ENCODE results near the gene GRIK3.

Gene GRIK3

DNA sequence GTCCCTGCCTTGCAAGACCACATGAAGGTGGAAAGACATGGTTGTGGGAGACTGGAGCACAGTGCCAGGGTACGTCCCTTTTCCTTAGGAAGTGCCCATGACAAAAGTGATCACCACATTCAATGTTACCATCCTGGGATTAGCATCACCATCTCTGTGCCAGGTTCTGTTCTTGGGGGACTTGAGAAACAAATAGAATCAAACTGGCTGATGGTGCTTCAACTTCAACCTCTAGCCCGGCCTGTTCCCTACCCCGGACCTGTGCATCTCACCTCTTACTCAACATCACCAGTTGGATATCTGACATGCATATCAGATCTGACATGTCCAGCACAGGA, 153.3 kb downstream of the GRIK3 start:
- no peaks in the 10 kb centered on the region for H3K4me1 ChIP-seq (ENCODE audit: control insufficient read depth, low read depth, low read length)
- no peaks in the 10 kb centered on the region for H3K36me3 ChIP-seq (ENCODE audit: control insufficient read depth, low read depth, low read length)
- no peak overlapping the region for H3K27ac ChIP-seq (ENCODE audit: low read length)
- H3K27me3 ChIP-seq (ENCODE audit: control insufficient read depth, insufficient read depth, low read length) = no peaks in the 10 kb centered on the region
- H3K4me3 ChIP-seq (ENCODE audit: low read length) = no peak overlapping the region
- H3K9ac ChIP-seq (ENCODE audit: low read length) = no peak overlapping the region
- no peaks in the 10 kb centered on the region for H3K9me3 ChIP-seq (ENCODE audit: control insufficient read depth, low read depth, low read length)

- Histone ChIP-seq H3K9ac (ENCODE audit: low read length) (no peak overlapping the region), H3K27me3 (ENCODE audit: control insufficient read depth, insufficient read depth, low read length) (no peaks in the 10 kb centered on the region), H3K4me3 (ENCODE audit: low read length) (no peak overlapping the region), H3K36me3 (ENCODE audit: control insufficient read depth, low read depth, low read length) (no peaks in the 10 kb centered on the region), H3K9me3 (ENCODE audit: control insufficient read depth, low read depth, low read length) (no peaks in the 10 kb centered on the region), H3K27ac (ENCODE audit: low read length) (no peak overlapping the region), H3K4me1 (ENCODE audit: control insufficient read depth, low read depth, low read length) (no peaks in the 10 kb centered on the region)
Observed at GRCh38 chr1:36880155-36881067, 153.9 kb downstream of the GRIK3 start.

DNA sequence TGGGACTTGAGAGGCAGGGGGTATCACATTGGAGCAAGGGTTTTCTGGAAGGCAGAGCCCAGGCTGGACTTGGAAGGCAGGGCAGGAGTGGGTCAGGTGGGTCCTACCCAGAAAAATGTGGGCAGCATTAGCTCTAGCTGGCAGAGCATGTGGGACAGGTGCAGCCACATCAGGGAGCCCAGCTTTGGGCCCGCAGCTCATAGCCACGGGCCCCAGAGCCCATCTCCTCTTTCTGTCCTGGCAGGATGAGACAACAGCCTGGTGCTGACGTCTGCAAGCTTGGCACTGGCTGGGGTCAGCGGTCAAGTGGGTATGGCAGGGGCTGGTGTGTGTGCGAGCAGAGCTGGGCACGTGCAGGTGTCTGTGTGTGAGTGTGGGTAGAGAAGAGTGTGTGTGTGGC, 154.7 kb downstream of the GRIK3 start:
- Histone ChIP-seq H3K4me3 (ENCODE audit: low read length) (no peak overlapping the region), H3K4me1 (ENCODE audit: control insufficient read depth, low read depth, low read length) (no peaks in the 10 kb centered on the region), H3K27ac (ENCODE audit: low read length) (no peak overlapping the region), H3K9me3 (ENCODE audit: control insufficient read depth, low read depth, low read length) (no peaks in the 10 kb centered on the region), H3K27me3 (ENCODE audit: control insufficient read depth, insufficient read depth, low read length) (no peaks in the 10 kb centered on the region), H3K9ac (ENCODE audit: low read length) (no peak overlapping the region), H3K36me3 (ENCODE audit: control insufficient read depth, low read depth, low read length) (no peaks in the 10 kb centered on the region)

DNA sequence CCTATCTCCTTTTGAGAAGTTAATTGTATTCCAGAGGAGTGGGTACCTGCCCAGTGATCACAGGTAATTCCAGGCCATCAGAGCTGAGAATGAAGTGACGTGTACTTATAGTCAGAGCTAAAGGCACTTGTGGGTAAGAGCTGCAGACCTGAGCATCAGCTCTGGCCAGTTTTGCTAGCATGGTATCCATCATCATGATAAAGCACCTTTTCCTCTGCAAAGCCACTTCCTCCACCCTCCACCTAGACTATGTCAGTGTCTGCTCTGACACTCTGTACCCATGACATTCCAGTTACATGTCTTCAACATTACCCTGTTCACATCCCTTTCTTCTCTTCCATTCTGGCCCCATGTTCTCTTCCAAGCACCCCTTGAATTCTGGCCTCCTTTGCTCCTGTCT, 157.3 kb downstream of the GRIK3 start:
- Histone ChIP-seq H3K36me3 (ENCODE audit: control insufficient read depth, low read depth, low read length) (no peaks in the 10 kb centered on the region), H3K4me1 (ENCODE audit: control insufficient read depth, low read depth, low read length) (no peaks in the 10 kb centered on the region), H3K27me3 (ENCODE audit: control insufficient read depth, insufficient read depth, low read length) (no peaks in the 10 kb centered on the region), H3K9ac (ENCODE audit: low read length) (no peak overlapping the region), H3K9me3 (ENCODE audit: control insufficient read depth, low read depth, low read length) (no peaks in the 10 kb centered on the region), H3K27ac (ENCODE audit: low read length) (no peak overlapping the region), H3K4me3 (ENCODE audit: low read length) (no peak overlapping the region)

DNA sequence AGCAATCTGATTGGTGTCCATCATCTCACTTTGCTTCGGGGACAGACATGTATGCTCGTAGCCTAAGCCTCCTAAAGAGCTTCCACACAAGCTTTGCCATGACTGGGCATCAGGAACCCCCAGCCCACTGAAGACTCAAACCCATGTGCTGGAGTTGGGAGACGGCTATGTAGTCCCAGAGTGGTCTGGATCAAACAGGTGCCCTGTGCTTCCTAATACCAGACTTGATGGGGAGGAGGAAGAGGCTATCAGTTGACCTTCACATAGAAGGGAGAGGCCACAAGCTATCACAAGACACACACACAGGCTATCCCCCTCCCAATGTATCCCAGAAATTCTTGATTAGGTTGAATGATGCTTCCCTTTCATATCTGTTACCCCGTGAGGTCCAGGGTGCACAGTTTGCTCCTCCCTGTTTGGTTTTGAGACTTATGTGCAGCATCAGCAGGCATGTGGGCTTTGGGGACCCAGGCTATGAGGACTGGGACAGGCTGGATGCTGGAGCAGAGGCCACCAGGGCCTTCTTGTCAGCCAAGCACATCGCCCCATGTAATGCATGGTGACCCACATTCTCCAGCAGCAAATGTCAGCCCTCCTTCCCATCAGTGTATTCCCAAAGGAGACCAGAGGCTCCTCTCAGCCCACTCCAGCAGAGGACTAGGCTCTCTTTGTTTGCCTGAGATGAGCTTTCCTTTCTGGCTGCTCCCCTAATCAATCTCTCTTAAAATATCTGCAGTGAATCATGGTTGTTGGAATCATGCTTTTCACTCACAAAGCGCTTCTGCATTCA, 159.8 kb downstream of the GRIK3 start:
- Histone ChIP-seq H3K9ac (ENCODE audit: low read length) (no peak overlapping the region), H3K36me3 (ENCODE audit: control insufficient read depth, low read depth, low read length) (no peaks in the 10 kb centered on the region), H3K9me3 (ENCODE audit: control insufficient read depth, low read depth, low read length) (no peaks in the 10 kb centered on the region), H3K27me3 (ENCODE audit: control insufficient read depth, insufficient read depth, low read length) (no peaks in the 10 kb centered on the region), H3K4me3 (ENCODE audit: low read length) (no peak overlapping the region), H3K4me1 (ENCODE audit: control insufficient read depth, low read depth, low read length) (no peaks in the 10 kb centered on the region), H3K27ac (ENCODE audit: low read length) (no peak overlapping the region)

- H3K4me1 ChIP-seq (ENCODE audit: control insufficient read depth, low read depth, low read length) = no peaks in the 10 kb centered on the region
- no peaks in the 10 kb centered on the region for H3K9me3 ChIP-seq (ENCODE audit: control insufficient read depth, low read depth, low read length)
- no peak overlapping the region for H3K27ac ChIP-seq (ENCODE audit: low read length)
- no peaks in the 10 kb centered on the region for H3K36me3 ChIP-seq (ENCODE audit: control insufficient read depth, low read depth, low read length)
- no peak overlapping the region for H3K4me3 ChIP-seq (ENCODE audit: low read length)
- H3K9ac ChIP-seq (ENCODE audit: low read length) = no peak overlapping the region
- H3K27me3 ChIP-seq (ENCODE audit: control insufficient read depth, insufficient read depth, low read length) = no peaks in the 10 kb centered on the region
Observed at GRCh38 chr1:36872858-36873257, 161.5 kb downstream of the GRIK3 start.

DNA sequence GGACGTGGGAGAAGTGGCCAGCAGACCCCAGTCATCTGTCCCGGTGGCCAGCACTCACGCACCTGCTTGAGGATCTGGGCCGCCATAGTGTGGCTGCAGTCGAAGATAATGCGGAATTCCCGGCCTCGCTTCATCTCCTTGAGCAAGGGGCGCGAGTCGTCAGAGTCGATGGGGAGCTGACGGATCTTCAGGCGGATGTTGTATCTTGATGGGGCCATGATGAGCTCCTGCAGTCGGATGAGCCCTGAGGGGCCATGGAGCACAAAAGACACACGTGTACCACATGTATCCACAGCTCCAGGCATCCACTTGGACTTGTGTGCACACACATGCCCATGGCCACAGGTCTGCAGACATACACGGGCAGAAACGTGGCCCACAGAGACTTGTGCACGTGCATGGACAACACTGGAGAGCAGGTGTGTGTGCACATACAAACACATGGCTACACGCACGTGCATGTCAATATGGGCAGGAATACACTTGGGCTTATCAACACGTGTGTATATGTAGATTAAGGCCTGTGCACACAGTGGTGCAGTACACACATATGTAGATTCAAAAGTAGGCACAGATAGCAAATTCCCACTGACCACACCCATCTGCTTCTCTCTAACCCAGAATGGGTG, 162.1 kb downstream of the GRIK3 start:
- Histone ChIP-seq H3K4me3 (ENCODE audit: low read length) (no peak overlapping the region), H3K36me3 (ENCODE audit: control insufficient read depth, low read depth, low read length) (no peaks in the 10 kb centered on the region), H3K27me3 (ENCODE audit: control insufficient read depth, insufficient read depth, low read length) (no peaks in the 10 kb centered on the region), H3K9ac (ENCODE audit: low read length) (no peak overlapping the region), H3K9me3 (ENCODE audit: control insufficient read depth, low read depth, low read length) (no peaks in the 10 kb centered on the region), H3K27ac (ENCODE audit: low read length) (no peak overlapping the region), H3K4me1 (ENCODE audit: control insufficient read depth, low read depth, low read length) (no peaks in the 10 kb centered on the region)

GRCh38 chr1:36871146-36871971, 163.0 kb downstream of the GRIK3 start:
- no peaks in the 10 kb centered on the region for H3K9me3 ChIP-seq (ENCODE audit: control insufficient read depth, low read depth, low read length)
- H3K27ac ChIP-seq (ENCODE audit: low read length) = no peak overlapping the region
- H3K9ac ChIP-seq (ENCODE audit: low read length) = no peak overlapping the region
- no peaks in the 10 kb centered on the region for H3K27me3 ChIP-seq (ENCODE audit: control insufficient read depth, insufficient read depth, low read length)
- H3K4me3 ChIP-seq (ENCODE audit: low read length) = no peak overlapping the region
- H3K36me3 ChIP-seq (ENCODE audit: control insufficient read depth, low read depth, low read length) = no peaks in the 10 kb centered on the region
- H3K4me1 ChIP-seq (ENCODE audit: control insufficient read depth, low read depth, low read length) = no peaks in the 10 kb centered on the region

DNA sequence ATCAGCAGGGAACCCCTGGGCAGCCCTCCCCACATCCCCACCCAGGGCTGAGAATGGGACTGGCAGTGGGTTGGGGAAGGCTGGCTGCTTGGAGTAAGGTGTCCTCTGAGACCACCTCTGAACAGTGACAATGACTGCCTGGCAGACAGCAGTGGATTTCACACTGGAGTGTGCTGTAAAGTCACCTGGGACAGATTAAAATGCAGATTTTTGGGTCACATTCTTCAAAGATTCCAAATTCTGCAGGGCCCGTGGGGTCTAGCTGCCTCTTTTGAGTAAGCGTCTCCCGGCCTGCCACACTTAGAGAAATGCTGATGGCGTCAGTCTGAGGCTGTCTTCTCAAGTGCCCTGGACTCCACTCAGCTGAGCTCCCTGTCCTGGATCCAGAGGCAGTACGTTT, 164.5 kb downstream of the GRIK3 start:
- Histone ChIP-seq H3K4me3 (ENCODE audit: low read length) (no peak overlapping the region), H3K36me3 (ENCODE audit: control insufficient read depth, low read depth, low read length) (no peaks in the 10 kb centered on the region), H3K9ac (ENCODE audit: low read length) (no peak overlapping the region)

GRCh38 chr1:36869054-36869453, 165.3 kb downstream of the GRIK3 start:
- Histone ChIP-seq H3K4me1 (ENCODE audit: control insufficient read depth, low read depth, low read length) (no peaks in the 10 kb centered on the region), H3K4me3 (ENCODE audit: low read length) (no peak overlapping the region), H3K36me3 (ENCODE audit: control insufficient read depth, low read depth, low read length) (no peaks in the 10 kb centered on the region), H3K9me3 (ENCODE audit: control insufficient read depth, low read depth, low read length) (no peaks in the 10 kb centered on the region), H3K27me3 (ENCODE audit: control insufficient read depth, insufficient read depth, low read length) (no peaks in the 10 kb centered on the region), H3K27ac (ENCODE audit: low read length) (no peak overlapping the region), H3K9ac (ENCODE audit: low read length) (no peak overlapping the region)

More for the DNA sequence above, 164.5 kb downstream of the GRIK3 start:
- H3K27ac ChIP-seq (ENCODE audit: low read length) = no peak overlapping the region
- no peaks in the 10 kb centered on the region for H3K9me3 ChIP-seq (ENCODE audit: control insufficient read depth, low read depth, low read length)
- no peaks in the 10 kb centered on the region for H3K27me3 ChIP-seq (ENCODE audit: control insufficient read depth, insufficient read depth, low read length)
- H3K4me1 ChIP-seq (ENCODE audit: control insufficient read depth, low read depth, low read length) = no peaks in the 10 kb centered on the region

DNA sequence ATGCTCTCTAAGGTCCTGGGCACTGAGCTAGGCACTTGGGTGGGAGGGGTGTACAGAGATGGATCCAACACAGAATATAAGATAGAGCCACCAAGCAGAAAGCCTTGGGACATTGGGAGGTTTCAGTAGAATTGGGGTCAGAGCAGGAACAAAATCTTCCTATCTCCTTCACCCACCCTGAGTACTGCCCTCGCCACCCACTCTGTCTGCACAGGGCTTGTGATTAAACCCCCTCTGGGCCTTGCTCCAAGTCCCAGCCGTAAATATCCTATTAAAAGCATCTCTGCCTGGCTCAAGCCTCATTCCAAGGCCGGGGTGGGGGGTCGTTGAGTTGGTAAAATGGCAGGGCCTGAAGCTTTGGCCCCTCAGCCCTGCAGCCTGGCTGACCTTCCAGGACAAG, 166.7 kb downstream of the GRIK3 start:
- no peaks in the 10 kb centered on the region for H3K27me3 ChIP-seq (ENCODE audit: control insufficient read depth, insufficient read depth, low read length)
- no peak overlapping the region for H3K4me3 ChIP-seq (ENCODE audit: low read length)
- no peaks in the 10 kb centered on the region for H3K36me3 ChIP-seq (ENCODE audit: control insufficient read depth, low read depth, low read length)
- H3K9me3 ChIP-seq (ENCODE audit: control insufficient read depth, low read depth, low read length) = no peaks in the 10 kb centered on the region
- no peak overlapping the region for H3K27ac ChIP-seq (ENCODE audit: low read length)
- H3K9ac ChIP-seq (ENCODE audit: low read length) = no peak overlapping the region
- no peaks in the 10 kb centered on the region for H3K4me1 ChIP-seq (ENCODE audit: control insufficient read depth, low read depth, low read length)
